ENCODE results near the gene MTA3.

MTA3 gene

GRCh38 chr2:42767080-42767898, 198.9 kb downstream of the MTA3 start:
- peak; percentile 15 for DNase-seq
- H3K27ac Mint-ChIP-seq, result no peak overlapping the region
- no peaks in the 10 kb centered on the region for H3K4me1 Mint-ChIP-seq
- CTCF ChIA-PET, result no interaction called here
- no peaks in the 10 kb centered on the region for H3K9me3 Mint-ChIP-seq
- no peaks in the 10 kb centered on the region for H3K36me3 Mint-ChIP-seq
- no peaks in the 10 kb centered on the region for H3K27me3 Mint-ChIP-seq
- H3K4me3 Mint-ChIP-seq, result no peak overlapping the region

DNA sequence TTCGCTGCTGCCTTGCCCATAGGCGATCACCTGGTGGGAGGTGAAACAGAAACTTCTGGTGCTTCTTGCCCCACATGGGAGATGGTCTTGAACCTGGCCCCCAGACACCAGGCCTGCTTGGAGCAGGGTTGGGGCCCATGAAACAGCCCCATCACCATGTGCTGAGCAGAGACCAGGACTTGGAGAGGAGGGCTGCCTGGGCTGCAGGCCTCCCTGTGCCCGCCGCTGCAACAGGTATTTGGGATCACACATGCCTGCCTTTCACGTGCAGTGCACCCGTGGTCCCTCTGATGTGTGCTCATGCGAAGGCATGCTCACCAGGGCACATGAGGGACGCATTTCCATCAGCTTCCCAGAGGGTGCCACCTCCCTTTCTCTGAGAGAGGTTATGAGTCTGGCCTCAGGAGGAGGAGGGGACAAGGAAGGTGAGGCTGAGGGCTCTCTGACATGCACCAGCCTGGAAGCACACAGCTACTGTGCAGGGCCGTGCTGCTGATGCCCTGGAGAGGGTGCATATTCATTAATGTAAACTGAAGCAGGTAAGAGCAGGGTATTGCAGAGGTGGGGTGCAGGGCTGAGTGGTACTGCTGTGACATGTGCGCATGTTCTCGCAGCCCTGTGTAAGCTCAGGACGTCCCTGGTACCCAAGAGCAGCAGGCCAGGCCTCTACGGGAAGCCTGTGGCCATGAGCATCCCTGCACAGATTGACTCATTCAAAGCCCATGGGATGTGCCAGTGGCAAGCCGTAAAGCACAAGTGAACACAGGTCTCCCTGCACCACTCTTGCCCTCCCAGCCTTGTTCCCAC, 199.7 kb downstream of the MTA3 start:
- CTCF ChIA-PET, result no interaction called here
- Mint-ChIP-seq H3K4me1 (no peaks in the 10 kb centered on the region), H3K4me3 (no peak overlapping the region), H3K9me3 (no peaks in the 10 kb centered on the region), H3K27me3 (no peaks in the 10 kb centered on the region), H3K36me3 (no peaks in the 10 kb centered on the region), H3K27ac (no peak overlapping the region)
- peak; percentile 19 for DNase-seq

- Mint-ChIP-seq H3K4me3 (no peak overlapping the region), H3K36me3 (no peaks in the 10 kb centered on the region), H3K27ac (no peak overlapping the region), H3K9me3 (no peaks in the 10 kb centered on the region), H3K27me3 (no peaks in the 10 kb centered on the region), H3K4me1 (no peaks in the 10 kb centered on the region)
- DNase-seq, result peak; percentile 20
- CTCF ChIA-PET, result no interaction called here
Observed at GRCh38 chr2:42768706-42769256, 200.3 kb downstream of the MTA3 start.

DNA sequence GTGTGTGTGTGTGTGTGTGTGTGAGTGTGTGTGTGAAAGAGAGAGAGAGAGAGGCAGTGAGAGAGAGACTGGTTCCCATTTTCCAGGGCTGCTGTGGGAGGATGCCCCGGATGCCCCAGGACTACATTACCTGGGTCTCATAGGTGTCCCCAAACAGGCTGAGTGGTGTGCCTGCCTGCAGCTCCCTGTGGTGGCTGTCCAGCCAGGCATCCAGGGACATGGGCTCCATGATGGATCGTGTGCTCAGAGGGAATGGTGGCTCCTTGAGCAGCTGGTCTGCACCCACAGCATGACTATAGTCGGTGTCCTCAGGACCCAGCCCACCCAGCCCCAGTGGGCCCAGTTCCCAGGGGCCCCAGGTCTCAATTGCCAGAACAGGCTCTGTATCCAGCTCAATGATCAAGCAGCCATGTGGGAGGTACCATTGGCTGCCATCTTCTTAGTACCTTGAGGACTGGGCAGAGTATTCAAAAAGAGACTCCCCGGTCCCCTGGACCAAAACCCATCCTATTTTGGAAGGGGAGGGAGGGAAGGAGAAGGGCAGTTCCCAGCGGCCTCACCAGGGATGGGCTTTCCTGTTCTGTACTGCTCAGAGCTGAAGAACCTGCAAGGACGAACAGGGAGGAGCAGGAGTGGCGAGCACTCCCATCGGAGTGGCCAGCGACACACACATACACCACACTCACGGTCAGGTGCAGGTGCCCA, 201.3 kb downstream of the MTA3 start:
- Mint-ChIP-seq H3K36me3 (no peaks in the 10 kb centered on the region), H3K9me3 (no peaks in the 10 kb centered on the region), H3K27me3 (no peaks in the 10 kb centered on the region), H3K4me1 (no peaks in the 10 kb centered on the region), H3K27ac (no peak overlapping the region), H3K4me3 (no peak overlapping the region)
- CTCF ChIA-PET, result no interaction called here
- DNase-seq, result peak; percentile 14

- CTCF ChIA-PET, result no interaction called here
- no peaks in the 10 kb centered on the region for H3K27me3 Mint-ChIP-seq
- no peak overlapping the region for H3K27ac Mint-ChIP-seq
- H3K9me3 Mint-ChIP-seq, result no peaks in the 10 kb centered on the region
- DNase-seq, result peak; percentile 21
- no peak overlapping the region for H3K4me3 Mint-ChIP-seq
- peaks cover 5% of the 10 kb centered on the region for H3K4me1 Mint-ChIP-seq
- no peaks in the 10 kb centered on the region for H3K36me3 Mint-ChIP-seq
Observed at GRCh38 chr2:42770288-42771131, 202.1 kb downstream of the MTA3 start.

DNA sequence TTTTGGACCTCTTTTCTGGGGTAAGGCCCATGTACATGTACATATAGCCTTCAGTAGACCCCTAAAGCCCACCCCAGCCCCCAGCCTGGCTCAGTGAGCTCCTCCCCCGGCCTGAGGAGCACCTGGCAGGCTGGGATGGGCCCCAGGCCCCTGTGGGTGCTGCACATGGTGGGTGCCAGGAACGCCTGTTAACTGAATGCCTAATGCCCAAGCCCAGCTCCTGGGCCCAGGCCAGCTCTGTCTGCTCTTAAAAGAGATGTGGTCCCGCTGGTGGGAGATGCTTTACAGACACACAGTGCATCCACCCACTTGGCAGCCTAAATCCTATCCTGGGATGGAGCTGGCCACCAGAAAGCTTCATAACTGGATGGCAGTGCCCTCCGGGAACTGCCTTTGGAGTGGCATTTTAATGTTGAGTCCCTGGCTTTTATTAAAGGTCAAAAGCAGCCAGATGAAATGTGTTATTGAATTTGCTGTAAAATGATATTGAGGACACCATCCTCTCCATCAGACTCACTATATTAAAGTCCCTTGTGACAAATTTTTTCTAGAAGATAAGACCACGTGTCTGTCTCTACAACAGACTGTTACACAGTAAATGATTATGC, 203.2 kb downstream of the MTA3 start:
- Mint-ChIP-seq H3K27ac (no peak overlapping the region), H3K36me3 (no peaks in the 10 kb centered on the region), H3K27me3 (no peaks in the 10 kb centered on the region), H3K4me1 (peaks cover 14% of the 10 kb centered on the region), H3K9me3 (no peaks in the 10 kb centered on the region), H3K4me3 (no peak overlapping the region)
- CTCF ChIA-PET, result no interaction called here
- peak; percentile 1 for DNase-seq

DNA sequence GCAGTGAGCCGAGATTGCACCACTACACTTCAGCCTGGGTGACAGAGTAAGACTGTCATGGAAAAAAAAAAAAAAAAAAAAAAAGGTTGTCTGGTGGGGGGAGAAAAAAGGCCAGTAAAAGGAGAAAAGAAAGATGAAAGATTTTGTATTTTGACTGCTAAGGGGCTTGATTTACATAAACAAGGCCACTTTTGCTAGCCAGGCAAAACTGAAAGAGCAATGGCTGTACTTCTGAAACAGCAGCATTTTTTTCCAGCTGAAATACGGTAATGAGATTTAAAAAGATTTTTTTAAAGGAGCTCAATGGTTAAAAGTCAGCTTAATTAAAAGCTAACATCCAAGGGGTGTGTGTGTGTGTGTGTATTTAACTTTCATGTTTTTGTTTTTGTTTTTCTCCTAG, 206.8 kb downstream of the MTA3 start:
- H3K4me3 Mint-ChIP-seq, result no peak overlapping the region
- no peak for DNase-seq
- peaks cover 5% of the 10 kb centered on the region for H3K9me3 Mint-ChIP-seq
- H3K27me3 Mint-ChIP-seq, result no peaks in the 10 kb centered on the region
- H3K4me1 Mint-ChIP-seq, result peaks cover 14% of the 10 kb centered on the region
- peak overlapping the region; percentile 52 for H3K27ac Mint-ChIP-seq
- CTCF ChIA-PET, result no interaction called here
- no peaks in the 10 kb centered on the region for H3K36me3 Mint-ChIP-seq

DNA sequence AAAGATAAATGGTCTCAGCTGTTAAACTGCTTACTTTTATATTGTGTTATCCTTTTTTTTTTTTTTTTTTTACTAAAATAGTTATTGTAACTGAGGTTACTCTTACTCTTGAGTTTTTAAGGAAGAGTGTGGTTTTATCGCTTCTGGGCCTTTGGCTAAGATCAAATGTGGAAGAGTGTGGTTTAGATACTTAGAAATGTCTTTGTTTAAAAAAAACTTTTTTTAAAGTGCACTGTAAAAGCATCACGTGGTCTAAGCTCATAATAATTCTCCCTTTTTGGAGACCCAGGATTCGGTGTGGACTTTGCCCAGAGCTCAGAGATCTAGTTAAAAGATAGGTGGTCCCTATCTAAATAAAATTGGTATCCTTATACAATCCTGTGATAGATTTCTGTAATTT, 207.4 kb downstream of the MTA3 start:
- H3K27me3 Mint-ChIP-seq, result no peaks in the 10 kb centered on the region
- H3K36me3 Mint-ChIP-seq, result no peaks in the 10 kb centered on the region
- H3K4me3 Mint-ChIP-seq, result no peak overlapping the region
- no peak overlapping the region for H3K27ac Mint-ChIP-seq
- H3K4me1 Mint-ChIP-seq, result peaks cover 14% of the 10 kb centered on the region
- CTCF ChIA-PET, result no interaction called here
- no peak for DNase-seq
- H3K9me3 Mint-ChIP-seq, result peaks cover 5% of the 10 kb centered on the region

- Mint-ChIP-seq H3K27ac (no peak overlapping the region), H3K4me1 (peaks cover 14% of the 10 kb centered on the region), H3K9me3 (peaks cover 7% of the 10 kb centered on the region), H3K27me3 (peaks cover 4% of the 10 kb centered on the region), H3K36me3 (no peaks in the 10 kb centered on the region), H3K4me3 (no peak overlapping the region)
- DNase-seq, result no peak
- CTCF ChIA-PET, result no interaction called here
Observed at GRCh38 chr2:42777883-42778805, 209.7 kb downstream of the MTA3 start.

DNA sequence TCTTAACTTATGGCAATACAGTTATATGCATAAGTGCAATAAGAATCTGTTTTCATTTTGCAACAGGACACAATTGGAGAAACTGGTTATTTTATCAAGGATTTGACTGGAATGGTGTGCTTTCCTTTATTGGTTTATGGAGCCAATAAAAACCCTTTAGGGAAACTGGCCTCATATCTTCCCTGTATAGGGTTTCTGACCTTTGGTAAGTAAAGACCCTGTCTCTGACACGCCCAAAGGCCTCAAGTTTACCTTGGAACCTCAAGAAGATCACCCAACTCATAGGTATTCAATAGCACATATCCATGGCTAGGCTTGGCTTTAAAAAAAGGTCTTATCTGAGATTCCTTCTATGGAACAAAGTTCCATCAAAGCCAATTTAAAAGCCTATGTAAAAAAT, 212.7 kb downstream of the MTA3 start:
- H3K9me3 Mint-ChIP-seq, result peaks cover 7% of the 10 kb centered on the region
- CTCF ChIA-PET, result no interaction called here
- DNase-seq, result no peak
- H3K27me3 Mint-ChIP-seq, result peaks cover 8% of the 10 kb centered on the region
- H3K4me1 Mint-ChIP-seq, result peaks cover 3% of the 10 kb centered on the region
- H3K4me3 Mint-ChIP-seq, result no peak overlapping the region
- no peaks in the 10 kb centered on the region for H3K36me3 Mint-ChIP-seq
- H3K27ac Mint-ChIP-seq, result no peak overlapping the region

DNA sequence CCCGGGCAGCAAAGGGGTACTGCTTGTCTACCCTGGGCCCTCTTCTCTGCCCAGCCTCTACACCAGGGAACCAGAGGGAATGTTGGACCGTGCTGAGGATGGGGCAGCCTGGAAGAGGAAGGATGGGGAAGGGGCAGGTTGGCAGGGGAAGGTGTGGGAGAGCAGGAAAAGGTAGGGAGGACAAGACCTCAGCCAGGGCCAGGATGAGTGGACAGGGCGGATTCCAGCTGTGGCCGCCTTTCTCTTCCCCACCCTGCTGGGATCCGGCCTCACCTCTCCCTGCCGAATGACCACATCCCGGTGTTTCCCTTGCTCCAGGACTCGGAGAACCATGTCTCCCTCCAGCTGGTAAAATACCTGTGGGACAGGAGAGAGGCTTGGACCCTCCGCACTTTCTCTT, 215.1 kb downstream of the MTA3 start:
- H3K9me3 Mint-ChIP-seq, result peaks cover 3% of the 10 kb centered on the region
- no peaks in the 10 kb centered on the region for H3K4me1 Mint-ChIP-seq
- no peak overlapping the region for H3K27ac Mint-ChIP-seq
- H3K36me3 Mint-ChIP-seq, result no peaks in the 10 kb centered on the region
- no peak overlapping the region for H3K4me3 Mint-ChIP-seq
- peaks cover 17% of the 10 kb centered on the region for H3K27me3 Mint-ChIP-seq
- no peak for DNase-seq
- CTCF ChIA-PET, result no interaction called here

DNA sequence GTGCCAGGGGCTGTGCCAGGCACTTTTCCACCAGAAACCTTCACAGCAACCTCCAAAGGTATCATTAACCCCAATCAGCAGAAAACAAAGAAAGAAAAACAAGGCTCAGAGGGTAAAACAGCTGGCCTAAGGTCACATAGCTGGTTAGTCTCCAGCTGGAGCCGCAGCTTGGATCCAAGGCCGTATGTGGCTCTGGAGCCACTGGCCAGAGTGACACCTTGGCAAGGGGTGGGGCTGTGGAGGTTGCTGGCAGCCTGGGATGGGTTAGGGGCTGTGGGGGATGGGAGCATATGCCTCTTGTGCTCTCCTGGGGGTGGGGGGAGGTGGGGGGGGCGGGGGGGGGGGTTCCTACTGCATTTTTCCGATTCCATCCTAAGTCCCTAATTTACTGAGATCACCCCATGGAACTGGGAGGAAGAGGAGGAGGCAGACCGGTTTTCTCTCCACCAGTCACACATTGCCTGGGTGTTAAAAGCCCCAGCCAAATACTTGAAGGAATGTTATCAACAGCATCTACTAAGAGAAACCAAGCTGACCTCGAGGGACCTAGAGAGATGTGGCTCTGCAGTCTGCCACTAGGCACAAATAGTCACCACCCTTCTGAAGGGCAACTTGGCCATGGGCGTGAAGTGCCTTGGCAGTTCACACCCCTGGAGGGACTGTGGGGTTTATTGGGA, 215.9 kb downstream of the MTA3 start:
- no peaks in the 10 kb centered on the region for H3K4me1 Mint-ChIP-seq
- no peak for DNase-seq
- peaks cover 3% of the 10 kb centered on the region for H3K9me3 Mint-ChIP-seq
- H3K27me3 Mint-ChIP-seq, result peaks cover 18% of the 10 kb centered on the region
- CTCF ChIA-PET, result no interaction called here
- H3K27ac Mint-ChIP-seq, result no peak overlapping the region
- H3K36me3 Mint-ChIP-seq, result no peaks in the 10 kb centered on the region
- no peak overlapping the region for H3K4me3 Mint-ChIP-seq

Measured in activated naive CD4-positive, alpha-beta T cell treated with anti-CD3 and anti-CD28 coated beads, Interleukin-2, amount 10 ng/mL, durations not matched to agents 7 days and 5 days (primary cell).